LNCaP clone FGC (cell line): ENCODE data around the gene ZFP91.

Experiments used
- DNase-seq: peaks from one replicate; pipeline ENCODE4 v3.0.0-alpha.2; 2011; ENCODE audit warnings: low read depth
- H3K4me3 ChIP-seq: 2 replicates; pipeline ENCODE4 v1.5.1; 2011; ENCODE audit warnings: mild to moderate bottlenecking, low read depth, low read length, control low read depth
- TF ChIP-seq, protein P1 (sequence below): IDR thresholded peaks from 2 replicates; pipeline ENCODE4 v1.5.1; 2012; ENCODE audit warnings: mild to moderate bottlenecking; ENCODE audit not compliant: control insufficient read depth, insufficient read depth; ENCODE audit errors: extremely low read depth

ZFP91 gene

GRCh38 chr11:58654908-58655296 lies 76.0 kb downstream of the ZFP91 start:
- TF ChIP-seq, protein P1, sequence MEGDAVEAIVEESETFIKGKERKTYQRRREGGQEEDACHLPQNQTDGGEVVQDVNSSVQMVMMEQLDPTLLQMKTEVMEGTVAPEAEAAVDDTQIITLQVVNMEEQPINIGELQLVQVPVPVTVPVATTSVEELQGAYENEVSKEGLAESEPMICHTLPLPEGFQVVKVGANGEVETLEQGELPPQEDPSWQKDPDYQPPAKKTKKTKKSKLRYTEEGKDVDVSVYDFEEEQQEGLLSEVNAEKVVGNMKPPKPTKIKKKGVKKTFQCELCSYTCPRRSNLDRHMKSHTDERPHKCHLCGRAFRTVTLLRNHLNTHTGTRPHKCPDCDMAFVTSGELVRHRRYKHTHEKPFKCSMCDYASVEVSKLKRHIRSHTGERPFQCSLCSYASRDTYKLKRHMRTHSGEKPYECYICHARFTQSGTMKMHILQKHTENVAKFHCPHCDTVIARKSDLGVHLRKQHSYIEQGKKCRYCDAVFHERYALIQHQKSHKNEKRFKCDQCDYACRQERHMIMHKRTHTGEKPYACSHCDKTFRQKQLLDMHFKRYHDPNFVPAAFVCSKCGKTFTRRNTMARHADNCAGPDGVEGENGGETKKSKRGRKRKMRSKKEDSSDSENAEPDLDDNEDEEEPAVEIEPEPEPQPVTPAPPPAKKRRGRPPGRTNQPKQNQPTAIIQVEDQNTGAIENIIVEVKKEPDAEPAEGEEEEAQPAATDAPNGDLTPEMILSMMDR: no peak
- no peak for DNase-seq

GRCh38 chr11:58656348-58656747 lies 77.5 kb downstream of the ZFP91 start:
- TF ChIP-seq, protein P1: no peak
- H3K4me3 ChIP-seq: no peak overlapping the region
- no peak for DNase-seq

More at GRCh38 chr11:58654908-58655296, 76.0 kb downstream of the ZFP91 start:
- H3K4me3 ChIP-seq: no peak overlapping the region

DNA sequence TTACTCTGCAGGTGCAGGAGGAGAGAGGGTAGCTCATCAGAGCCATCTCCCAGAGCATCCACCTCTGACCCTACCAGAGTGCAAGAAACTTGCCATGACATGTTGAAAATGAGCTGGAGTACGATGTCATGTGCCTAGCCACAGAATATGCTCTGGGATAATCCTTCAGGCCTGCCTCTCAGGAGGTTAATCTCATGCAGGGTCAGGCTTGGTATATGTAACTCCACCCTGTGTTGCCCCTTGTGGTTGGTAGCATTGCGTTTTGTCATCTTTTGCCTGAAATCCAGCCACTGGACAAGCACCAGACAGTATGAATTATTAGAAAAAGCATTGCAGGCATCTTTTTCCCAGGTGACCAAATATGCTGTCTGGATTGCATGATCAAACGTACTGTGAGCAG lies 79.8 kb downstream of the ZFP91 start:
- TF ChIP-seq, protein P1: no peak
- DNase-seq: no peak
- H3K4me3 ChIP-seq: no peak overlapping the region

GRCh38 chr11:58659404-58659803 lies 80.5 kb downstream of the ZFP91 start:
- H3K4me3 ChIP-seq: no peak overlapping the region
- peak; percentile 58 for DNase-seq
- TF ChIP-seq, protein P1: no peak

- no peak for DNase-seq
- TF ChIP-seq, protein P1: no peak
- no peak overlapping the region for H3K4me3 ChIP-seq
These were observed 81.2 kb downstream of the ZFP91 start for GRCh38 chr11:58659910-58660570.
